ENCODE results near the gene DCK.

Gene DCK

DNA sequence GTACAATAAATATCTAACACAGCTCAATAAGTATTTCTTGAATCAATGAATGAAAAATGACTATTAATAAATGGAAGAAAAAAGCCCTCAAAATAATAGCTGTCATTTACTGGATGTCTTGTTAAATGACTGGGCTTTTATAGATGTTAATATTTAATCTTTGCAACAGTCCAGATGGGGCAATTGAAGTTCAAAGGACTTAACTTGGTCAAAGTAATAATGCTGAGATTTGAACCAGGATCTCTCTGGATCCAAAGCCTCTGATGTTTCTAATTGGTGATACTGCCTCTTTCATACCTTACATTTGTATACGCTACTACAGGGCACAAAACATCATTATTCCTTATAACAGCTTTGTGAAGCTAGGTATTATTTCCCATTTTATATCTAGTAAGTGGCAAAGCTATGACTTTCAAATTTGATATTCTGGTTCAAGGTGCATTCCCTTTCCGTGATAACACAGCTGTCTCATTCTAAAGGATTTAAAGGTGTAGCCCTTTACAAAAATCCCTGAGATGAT is 72.6 kb downstream of the DCK start:
- no peak for DNase-seq

- DNase-seq, result no peak
These were observed 73.6 kb downstream of the DCK start for GRCh38 chr4:71066737-71067716.

- DNase-seq, result no peak
These were observed 75.6 kb downstream of the DCK start for GRCh38 chr4:71069063-71069462.

GRCh38 chr4:71070015-71070414 is 76.6 kb downstream of the DCK start:
- no peak for DNase-seq

DNA sequence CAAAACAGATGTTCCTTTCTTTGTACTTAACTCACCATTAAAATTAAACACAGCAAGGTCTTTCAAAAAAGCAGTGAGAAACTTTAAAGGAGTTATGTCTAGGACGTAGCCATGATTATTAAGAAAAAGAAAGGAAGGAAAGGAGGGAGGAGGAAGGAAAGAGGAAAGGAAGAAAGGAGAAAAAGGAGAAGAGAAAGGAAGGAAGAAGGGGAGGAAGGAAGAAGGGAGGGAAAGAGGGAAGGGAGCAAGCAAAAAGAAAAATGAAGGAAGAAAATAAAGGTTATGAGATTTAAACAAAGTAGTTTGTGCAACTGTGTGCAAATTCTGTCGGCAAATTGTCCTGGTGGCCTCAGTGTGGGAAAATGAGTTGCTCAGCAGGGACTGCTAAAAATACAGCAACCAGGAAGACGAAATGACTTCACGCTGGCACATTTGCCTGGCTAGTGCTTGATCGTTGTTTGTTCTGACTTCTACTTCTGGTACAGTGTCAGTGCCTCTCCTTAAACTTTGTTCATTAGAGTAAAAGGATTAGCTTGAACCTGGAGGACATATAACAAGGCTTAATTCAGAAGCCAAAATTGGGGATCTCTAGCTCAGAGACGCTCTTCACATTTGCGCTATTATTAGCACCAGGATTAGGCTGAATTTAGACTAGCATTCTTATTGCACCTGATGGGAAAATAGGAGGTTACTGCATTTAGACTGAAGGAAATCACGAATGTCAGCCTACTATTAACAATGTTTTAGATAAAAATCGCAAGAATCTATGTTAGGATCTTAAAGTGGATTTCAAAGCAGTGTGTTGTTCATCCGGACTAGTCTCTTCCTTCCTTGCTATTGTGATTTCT is 81.2 kb downstream of the DCK start:
- DNase-seq, result no peak
